ENCODE results near the gene PRKG2.

The PRKG2 gene

DNA sequence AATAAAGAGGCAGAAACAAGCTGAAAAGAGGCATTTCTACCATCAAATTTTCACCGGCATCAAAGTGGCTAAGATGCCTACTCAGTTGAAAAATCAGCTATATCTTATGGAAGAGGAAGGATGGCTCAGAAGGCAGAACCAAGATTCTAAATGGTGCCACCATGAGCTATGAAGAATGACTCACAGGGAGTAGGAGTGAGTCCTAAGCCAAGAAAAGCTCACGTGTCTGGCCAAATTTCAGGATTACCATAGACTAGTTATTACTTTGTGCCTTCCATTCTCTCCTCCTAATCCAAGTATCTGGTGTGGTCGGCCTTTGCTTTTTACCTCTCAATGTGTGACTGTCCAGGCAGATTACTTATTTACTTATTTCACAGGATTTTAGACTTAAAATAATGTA lies 129.7 kb downstream of the PRKG2 start:
- no peak for DNase-seq

DNA sequence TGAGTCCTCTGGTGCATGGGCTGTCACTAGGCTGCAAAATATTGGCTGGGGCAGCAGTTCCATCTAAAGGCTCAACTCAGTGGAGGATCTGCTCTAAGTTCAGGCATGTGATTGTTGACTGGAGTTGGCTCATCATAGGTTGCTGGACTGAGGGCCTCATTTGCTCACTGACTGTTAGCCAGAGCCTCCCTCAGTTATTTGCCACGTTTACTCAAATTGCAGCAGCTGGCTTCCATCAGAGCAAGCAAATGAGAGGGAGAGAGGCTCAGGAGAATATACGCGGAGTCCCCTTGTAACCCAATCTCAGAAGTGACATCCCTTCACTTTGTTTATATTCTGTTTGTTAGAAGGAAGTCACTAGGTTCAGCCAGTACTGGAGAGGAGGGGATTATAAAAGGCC lies 130.4 kb downstream of the PRKG2 start:
- DNase-seq, result no peak

DNA sequence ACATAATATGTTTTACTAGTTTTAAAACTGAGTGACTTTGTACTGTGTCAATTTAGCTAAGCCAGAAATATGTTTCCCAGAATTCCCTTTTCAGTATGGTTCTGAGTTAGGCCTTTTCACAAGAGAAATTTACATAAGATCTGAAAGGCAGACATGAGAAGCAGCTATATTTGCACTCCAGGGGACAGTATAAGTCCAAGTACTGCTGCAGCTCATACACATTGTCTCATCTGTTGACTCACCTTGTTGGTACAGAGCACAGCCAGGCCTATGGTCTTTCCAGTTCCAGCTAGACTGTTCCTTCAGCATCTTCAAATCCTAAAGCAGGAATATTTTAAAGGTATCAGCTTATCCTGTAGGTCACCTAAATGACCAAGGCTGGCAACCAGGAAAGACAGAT lies 131.0 kb downstream of the PRKG2 start:
- no peak for DNase-seq

- DNase-seq, result no peak
Observed at GRCh38 chr4:81081156-81081555, 133.9 kb downstream of the PRKG2 start.

- no peak for DNase-seq
Observed at GRCh38 chr4:81071013-81071412, 144.0 kb downstream of the PRKG2 start.

- peak; percentile 62 for DNase-seq
Observed at GRCh38 chr4:81069706-81070331, 145.2 kb downstream of the PRKG2 start.

DNA sequence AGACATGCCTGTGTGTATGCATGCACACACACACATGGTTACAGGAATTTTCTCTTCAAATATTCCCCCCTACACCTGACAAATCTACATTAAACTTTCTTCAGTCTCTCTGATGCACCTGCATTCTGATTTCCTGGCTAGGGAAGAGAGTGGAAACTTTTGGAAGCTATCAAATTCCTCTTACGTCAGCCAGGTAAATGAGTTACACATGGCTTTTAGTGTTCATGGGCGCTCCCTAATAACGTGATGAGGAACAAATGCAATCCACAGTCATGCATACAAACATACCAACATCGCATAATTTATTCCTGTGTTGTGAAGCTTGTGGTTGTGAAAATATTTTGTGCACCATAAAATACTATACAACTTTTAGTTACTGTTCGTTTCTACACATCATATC lies 149.6 kb downstream of the PRKG2 start:
- DNase-seq, result no peak

DNA sequence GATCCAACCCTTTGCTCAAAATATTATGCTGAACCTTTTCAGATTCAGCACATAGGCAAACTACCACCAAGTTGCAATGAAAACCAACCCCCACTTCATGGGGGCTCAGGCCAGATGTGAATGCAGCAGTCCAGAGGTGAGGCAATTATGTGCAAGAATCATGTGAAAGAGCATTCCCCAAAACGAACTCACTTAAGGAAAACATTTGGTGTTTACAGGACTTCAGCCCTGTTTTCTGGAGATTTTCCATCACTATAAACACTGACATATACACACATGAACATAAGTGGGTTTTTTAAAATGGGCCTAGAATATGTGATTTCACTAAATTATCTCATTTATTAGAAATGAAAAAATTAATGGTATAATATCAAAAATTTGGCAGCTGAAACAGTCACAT lies 153.0 kb downstream of the PRKG2 start:
- no peak for DNase-seq

DNA sequence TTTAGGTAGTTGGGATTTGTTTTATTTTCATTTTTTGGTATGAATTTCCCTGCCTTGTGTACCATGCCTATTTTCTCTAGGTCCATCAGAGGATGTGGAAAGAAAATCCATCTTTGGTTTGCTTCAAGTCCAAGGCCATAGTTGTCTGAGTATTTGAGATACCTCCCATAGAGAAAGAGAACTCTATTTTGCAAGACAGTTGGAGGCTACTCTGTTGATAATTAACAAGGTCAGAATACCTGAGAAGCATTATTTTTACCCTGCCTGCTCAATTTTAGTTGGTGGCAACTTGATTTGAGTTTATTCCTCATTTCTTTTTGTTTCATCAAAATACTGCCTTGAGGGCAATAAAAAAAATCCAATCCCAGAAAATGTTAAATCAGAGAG lies 153.7 kb downstream of the PRKG2 start:
- no peak for DNase-seq

DNA sequence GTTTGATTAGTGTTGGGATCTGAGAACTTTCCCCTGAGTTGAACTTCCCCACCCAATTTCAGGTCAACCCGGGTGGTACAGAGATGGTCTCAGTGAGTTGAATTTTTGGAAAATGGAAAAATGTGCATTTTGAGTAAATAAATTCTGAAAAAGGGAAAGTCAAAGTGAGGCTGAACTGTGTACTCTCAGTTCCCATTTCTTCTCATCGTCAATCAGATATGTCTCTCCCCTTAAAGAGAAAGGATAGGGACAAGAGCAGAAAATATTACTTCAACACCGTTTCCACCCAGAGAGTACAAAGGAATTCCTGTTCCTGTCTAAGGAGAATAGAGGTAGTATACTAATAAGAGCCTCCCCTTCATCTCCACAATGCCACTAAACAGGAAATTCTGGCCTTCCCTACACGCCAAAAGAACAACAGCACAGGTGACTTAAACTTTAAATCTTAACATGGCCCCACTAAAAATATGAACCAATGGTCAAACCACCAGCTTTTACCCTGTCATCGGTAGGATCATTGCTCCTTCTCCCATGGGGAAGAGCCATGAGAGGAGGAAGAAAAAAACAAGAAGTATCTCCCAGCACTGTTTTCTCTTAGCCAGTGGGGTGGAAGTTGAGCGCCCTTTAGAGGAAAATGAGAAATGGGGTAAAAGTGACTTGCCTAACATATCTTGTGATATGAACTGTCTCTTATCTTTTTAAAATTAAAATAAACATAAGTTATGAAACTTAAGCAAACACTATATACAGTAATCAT lies 154.3 kb downstream of the PRKG2 start:
- DNase-seq, result no peak

GRCh38 chr4:81058621-81059020 lies 156.4 kb downstream of the PRKG2 start:
- DNase-seq, result no peak

- peak; percentile 61 for DNase-seq
Observed at GRCh38 chr4:81052119-81053068, 162.6 kb downstream of the PRKG2 start.

DNA sequence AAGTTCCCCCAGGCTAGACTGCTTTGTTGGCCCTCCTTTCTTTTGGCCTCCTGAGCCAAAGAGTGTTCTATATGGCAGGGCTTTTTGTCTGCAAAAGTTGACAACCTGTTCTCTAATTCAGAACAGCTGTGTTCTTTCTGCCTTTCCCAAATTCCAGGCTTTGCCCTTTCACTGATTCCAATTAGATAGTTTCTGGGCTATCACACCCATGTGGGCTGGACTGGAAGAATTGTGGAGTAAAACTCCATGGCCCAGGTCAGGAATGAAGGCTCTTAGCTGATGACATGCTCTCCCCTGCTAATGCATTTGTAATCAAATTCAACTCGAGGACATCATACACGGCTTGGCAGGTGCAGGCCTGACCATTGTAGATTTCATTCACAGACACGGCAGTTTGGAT lies 165.1 kb downstream of the PRKG2 start:
- DNase-seq, result no peak

DNA sequence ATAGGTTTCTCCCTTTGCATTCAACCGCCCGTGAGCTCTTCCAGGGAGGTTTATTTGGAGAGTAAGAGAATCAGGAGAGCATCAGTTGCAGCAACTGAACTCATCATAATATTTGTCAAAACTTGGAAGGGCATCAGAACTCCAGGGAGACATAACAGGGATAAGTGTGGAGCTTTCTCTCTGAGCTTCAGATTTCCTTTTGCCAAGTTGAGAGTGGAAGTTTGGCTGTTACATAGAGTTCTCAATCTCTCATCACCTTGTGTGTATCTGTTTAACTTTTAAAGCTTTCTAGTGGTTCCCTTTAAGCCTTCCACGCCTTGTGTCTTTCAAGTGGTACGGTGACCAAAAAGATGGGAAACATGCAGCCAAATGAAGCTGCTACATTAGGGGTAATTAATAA lies 165.7 kb downstream of the PRKG2 start:
- DNase-seq, result no peak

DNA sequence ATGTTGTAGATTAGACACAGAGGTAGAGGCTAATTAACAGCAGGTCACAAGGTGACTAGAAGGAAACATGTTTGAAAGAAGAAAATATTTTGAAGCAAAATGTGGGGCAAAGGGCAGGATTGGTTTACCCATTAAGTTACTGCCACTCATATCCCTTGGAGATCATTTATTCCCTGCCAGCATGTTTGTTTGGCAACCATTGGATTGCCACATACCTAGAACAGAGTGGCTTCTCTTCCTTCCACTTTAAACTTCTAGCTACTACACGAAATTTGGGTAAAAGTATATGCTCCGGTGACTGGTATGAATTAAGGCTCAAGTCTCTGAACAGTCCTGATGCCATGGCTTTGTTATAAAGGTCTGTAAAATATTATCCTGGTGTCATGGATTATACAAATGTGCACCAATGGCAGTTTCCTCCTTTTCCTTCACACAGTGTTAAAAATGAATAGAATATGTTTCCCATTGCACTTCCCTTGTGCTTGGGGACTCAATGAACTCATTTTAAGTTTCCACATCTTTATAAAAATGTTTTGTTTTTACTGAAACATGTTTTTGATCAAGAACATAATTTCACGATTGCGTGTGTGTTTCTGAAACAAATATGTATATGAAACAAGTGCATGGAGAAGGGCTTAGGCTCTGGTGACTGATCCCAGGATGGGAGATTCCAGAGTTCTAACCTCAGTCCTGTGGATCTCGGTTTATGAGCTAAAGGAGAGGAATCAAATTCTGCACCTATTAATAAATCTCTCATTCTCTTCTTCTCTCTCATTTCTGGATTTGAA lies 172.2 kb downstream of the PRKG2 start:
- no peak for DNase-seq

DNA sequence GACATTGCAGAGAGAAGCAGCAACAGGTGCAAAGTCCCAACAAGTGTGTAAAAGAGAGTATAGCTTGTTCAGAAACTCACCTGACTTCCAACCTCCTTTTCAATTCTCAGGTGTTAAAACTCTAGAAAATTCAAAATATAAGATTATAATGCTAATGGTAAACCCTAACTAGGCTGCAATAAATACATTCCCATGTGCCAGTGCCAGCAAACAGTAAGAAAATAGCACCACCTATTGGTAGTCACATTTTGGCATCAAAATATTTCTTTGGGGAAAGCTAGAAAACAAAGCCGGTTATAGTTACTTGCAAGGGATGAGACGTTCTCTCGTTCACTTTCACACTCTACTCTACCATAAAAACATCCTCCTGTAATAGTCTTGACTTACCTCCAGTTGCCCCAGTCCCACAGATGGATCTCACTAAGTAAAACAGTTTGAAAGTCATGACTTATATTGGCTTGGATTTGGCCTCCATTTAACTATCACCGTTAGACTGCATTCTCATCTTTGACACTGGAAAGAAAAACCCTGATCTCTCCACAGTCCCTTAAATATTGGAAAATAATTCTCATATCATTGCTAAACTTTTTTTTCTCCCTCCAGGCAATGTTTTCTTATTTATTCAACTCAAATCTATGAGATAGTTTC lies 174.9 kb downstream of the PRKG2 start:
- no peak for DNase-seq

DNA sequence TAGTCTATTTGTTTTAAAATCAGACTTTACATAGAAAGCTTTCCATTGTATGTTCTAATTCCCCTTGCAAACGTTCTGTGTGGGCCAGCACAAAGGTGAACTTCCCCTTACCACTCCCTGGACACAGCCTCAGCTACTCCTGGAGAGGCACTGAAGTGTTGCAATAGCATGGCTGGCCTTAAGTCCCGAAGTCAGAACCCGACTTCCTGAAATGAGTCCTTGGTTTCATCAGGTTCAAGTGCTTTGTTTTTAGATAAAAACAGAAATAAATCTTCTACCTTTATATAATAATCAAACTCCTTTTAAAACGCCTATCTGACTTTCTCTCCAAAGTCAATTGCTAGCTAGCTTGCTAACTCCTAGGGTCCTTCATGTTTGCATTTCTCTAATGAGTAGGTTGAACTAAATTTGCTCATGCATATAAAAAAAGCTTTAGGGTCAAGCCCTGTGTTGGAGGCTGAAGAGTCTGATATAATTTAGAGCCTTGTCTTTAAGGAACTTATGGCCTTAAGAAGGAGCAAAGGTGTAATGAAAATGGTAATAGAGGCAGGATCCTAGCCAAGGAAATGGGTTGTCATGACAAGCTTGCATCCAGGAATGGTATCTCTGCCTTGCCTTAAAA lies 175.6 kb downstream of the PRKG2 start:
- DNase-seq, result no peak

DNA sequence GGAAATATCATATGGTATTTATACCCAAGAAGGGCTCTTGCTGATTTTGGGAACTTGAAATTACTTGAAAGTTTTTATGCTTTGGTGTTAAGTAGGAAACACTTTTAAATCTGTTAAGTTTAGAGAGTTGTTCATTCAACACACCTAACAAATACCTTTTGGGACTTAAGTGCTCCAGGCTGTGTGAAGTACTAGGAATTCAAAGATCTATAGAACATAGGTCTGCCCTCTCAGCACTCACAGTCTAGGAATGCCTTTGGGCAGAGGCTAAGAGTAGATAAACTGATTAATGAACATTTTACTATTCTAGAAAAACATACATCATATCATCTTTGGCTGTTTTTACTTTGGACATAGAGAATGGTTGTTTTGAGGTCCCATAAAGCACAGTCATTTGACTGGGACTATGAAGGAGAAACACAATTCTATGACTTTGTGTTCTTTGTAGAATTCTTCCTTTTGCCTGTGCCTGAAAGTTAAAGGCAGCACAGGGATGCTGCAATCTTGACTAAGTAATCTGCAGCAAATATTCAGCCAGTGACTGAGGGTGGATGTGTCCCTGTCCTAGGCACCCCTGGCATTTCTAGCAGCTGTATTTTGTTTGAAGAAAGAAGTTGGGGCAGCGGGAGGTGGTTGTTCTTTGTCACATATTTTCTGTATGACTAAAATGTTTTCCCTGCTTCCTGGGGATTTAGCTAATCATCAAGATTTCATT lies 176.2 kb downstream of the PRKG2 start:
- no peak for DNase-seq
